LNCaP clone FGC (cell line): ENCODE measurements around the gene HYAL2.
"Not testable (repeated sequence)": the region's sequence is repeated elsewhere in the genome, so short reads cannot be mapped to it uniquely, and the experiment has no call there.

Experiments used
- DNase-seq: peaks from one replicate; pipeline ENCODE4 v3.0.0-alpha.2; 2011; ENCODE audit warnings: low read depth
- H3K4me3 ChIP-seq: 2 replicates; pipeline ENCODE4 v1.5.1; 2011; ENCODE audit warnings: mild to moderate bottlenecking, low read depth, low read length, control low read depth
- CTCF ChIP-seq: IDR thresholded peaks from 2 replicates; pipeline ENCODE4 v1.5.1; 2012; ENCODE audit warnings: mild to moderate bottlenecking; ENCODE audit not compliant: control insufficient read depth, insufficient read depth; ENCODE audit errors: extremely low read depth

HYAL2 gene

GRCh38 chr3:50319181-50319893 lies 3.2 kb downstream of the HYAL2 start:
- no peak overlapping the region for H3K4me3 ChIP-seq
- no peak for DNase-seq
- TF ChIP-seq CTCF, result no peak

GRCh38 chr3:50318615-50319014 lies 3.9 kb downstream of the HYAL2 start:
- DNase-seq, result no peak
- no peak overlapping the region for H3K4me3 ChIP-seq
- no peak for TF ChIP-seq CTCF

- TF ChIP-seq CTCF, result no peak
- H3K4me3 ChIP-seq, result no peak overlapping the region
- DNase-seq, result no peak
Observed at GRCh38 chr3:50318163-50318562, 4.4 kb downstream of the HYAL2 start.

- DNase-seq, result no peak
- no peak for TF ChIP-seq CTCF
- no peak overlapping the region for H3K4me3 ChIP-seq
Observed at GRCh38 chr3:50317300-50317699, 5.2 kb downstream of the HYAL2 start.

- no peak overlapping the region for H3K4me3 ChIP-seq
- no peak for TF ChIP-seq CTCF
- DNase-seq, result no peak
Observed at GRCh38 chr3:50316657-50317242, 5.8 kb downstream of the HYAL2 start.

GRCh38 chr3:50314816-50315215 lies 7.7 kb downstream of the HYAL2 start:
- H3K4me3 ChIP-seq, result no peak overlapping the region
- TF ChIP-seq CTCF, result no peak
- no peak for DNase-seq

- no peak for TF ChIP-seq CTCF
Observed at GRCh38 chr3:50314342-50314741, 8.2 kb downstream of the HYAL2 start.

GRCh38 chr3:50312041-50312440 lies 10.5 kb downstream of the HYAL2 start:
- not testable (repeated sequence) for H3K4me3 ChIP-seq, DNase-seq

More at GRCh38 chr3:50314342-50314741, 8.2 kb downstream of the HYAL2 start:
- H3K4me3 ChIP-seq, result no peak overlapping the region
- DNase-seq, result no peak
